IPS-NIHi7 (cell line): ENCODE data around the gene CARM1.
"Not testable (repeated sequence)": the region's sequence is repeated elsewhere in the genome, so short reads cannot be mapped to it uniquely, and the experiment has no call there.

Experiments used
- DNase-seq: peaks from one replicate; pipeline ENCODE4 v3.0.0; 2012; ENCODE audit warnings: mixed read lengths; ENCODE audit errors: extremely low spot score

The CARM1 gene

DNA sequence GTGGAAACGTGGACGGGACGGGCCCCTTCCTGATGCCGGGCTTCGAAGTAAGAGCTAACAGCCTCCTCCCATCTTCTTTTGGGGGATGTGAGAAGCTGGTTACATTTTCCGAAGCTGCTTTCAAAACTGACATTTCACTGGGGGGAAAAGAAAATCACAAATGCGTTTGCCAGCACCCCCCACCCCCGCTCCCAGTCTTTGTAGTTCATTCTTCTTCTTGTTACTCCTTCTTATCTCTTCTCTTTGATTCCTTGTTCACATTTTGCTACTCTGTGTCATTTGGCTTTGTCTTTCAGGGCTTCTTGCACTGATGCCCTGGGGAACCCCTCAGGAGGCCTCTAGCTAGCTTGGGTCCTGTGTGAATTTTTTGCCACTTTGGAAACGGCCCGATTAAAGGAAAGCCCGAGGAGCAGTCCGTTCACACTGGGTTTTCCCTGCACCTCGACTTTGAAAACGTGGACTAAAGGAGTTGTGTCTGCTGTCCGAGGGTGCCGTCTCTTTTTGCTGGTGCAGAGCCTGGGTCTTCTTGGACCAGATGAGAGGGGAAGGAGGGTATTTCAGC, 1.3 kb downstream of the CARM1 start:
- no peak for DNase-seq

DNA sequence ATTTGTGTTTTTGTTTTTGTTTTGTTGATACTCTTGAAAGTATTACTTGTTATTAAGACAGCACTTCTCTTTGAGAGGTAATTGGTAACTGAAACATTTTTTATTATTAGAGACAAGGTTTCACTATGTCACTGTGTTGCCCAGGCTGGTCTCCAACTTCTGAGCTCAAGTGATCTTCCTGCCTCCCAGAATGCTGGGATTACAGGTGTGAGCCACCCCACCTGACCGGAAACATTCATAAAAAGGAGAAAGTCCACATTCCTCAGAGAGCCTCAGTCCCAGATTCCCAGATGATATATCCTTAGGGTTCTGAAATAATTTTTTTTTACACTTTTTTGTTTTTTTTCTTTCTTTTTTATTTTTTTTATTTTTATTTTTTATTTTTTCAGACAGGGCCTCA, 2.7 kb downstream of the CARM1 start:
- DNase-seq: no peak

DNA sequence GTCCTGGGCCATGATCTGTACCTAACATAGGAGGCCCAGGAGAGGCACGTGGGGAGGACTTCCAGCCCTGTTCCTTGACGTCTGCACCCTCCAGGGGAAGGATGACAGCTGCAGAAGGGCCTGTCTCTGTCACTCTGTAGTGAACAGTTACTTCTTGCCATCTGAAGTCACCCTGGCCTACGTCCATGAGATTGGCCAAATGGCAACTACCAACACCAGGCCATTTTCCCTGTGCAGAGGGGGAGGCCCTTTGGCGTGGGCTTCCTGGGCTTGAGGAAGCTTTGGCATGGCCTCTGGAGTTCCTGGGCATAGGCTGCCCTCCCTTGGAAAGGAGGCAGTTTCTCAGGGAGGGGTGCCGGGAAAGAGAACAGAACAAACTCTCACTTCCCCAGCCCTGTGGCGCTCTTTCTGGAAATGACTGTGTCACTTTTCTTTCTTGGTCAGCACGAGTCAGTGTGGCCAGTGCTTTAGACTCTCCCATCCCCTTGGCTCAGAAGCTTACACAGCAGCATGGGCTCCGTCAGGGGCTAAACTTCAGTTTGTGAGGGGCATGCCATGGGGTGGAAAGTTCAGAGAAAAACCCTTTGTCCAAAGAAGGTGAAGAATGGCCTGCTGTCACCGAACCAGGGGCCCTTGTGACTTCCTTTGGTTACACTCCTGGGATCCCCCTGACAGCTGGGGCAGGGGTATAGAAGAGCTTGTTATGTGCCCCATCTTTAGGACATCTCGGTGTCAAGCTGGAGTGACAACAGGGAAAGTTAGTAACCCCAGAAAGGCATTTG, 5.3 kb downstream of the CARM1 start:
- no peak for DNase-seq

DNA sequence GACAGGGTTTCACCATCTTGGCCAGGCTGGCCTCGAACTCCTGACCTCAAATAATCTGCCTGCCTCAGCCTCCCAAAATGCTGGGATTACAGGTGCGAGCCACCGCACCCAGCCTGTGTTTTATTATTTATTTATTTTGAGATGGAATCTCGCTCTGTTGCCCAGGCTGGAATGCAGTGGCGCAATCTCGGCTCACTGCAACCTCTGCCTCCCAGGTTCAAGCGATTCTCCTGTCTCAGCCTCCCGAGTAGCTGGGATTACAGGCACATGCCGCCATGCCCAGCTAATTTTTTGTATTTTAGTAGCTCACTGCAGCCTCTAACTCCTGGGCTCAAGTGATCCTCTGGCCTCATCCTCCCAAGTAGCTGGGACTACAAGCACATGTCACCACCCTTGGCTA, 6.3 kb downstream of the CARM1 start:
- DNase-seq: not testable (repeated sequence)

DNA sequence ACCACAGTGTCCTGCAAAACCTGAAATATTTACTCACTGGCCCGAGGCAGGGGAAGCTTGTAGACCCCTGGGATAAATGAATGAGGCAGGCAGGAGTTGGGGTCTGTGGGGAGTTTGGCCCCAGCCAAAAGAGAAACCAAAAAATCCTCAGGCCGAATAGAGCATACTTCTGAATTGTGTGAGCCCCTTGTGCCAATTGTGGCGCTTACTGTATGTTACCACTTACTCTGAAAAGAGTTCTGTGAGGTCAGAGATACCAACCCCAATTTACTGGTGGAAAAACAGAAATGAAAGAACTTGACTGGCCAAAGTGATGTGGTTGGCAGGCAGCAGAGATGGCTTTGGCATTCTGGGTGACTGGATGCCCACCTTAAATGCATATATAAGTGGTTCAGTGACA, 6.9 kb downstream of the CARM1 start:
- no peak for DNase-seq

DNA sequence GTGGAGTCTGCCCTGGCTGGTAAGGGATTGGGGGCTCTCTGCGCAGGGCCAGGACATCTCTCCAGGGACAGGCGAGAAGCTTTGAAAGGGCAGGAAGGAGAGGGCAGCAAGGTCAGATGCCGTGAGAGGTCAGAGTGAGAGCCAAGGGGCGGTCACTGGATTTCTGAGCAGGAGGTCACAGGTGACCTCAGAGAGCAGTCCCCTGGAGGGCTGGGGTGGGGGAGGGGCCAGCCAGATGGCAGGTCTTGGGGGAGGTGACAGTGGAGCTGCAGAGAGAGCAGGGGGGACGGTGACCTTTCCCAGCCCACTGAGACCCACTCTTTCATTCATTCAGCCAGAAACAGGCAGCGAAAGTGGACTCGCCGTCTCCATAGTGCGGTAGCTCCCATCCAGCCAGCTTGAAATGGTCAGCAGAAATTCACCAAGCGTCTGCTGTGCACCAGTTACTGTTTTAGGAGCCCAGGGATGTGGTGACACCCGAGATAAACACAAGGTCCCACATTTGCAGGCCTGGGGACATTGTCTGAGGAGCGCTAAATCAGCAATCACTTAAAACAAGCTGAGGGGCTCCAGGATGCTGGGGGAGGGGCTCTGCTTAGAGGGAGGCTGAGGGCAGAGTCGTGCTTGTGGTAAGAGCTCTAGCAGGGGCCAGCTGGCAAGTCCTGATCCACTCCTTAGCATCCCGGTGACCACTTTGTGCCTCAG, 10.2 kb downstream of the CARM1 start:
- no peak for DNase-seq

DNA sequence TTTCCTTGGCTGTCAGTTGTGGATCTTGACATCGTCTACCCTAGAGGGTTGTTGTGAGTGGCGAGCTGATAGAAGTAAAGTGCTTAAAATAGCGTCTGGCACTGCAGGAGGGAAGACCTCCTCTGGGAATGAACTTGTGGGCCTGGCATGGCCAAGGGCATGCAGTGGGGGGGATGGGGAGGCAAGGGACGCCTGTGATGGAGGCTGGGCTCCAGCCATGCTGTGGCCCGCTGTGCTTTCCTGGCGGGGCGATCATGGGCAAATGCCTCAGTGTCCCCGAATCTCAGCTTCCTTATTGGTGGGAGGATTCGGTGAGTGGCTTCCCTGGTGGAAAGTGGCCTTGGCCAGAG, 10.7 kb downstream of the CARM1 start:
- no peak for DNase-seq

DNA sequence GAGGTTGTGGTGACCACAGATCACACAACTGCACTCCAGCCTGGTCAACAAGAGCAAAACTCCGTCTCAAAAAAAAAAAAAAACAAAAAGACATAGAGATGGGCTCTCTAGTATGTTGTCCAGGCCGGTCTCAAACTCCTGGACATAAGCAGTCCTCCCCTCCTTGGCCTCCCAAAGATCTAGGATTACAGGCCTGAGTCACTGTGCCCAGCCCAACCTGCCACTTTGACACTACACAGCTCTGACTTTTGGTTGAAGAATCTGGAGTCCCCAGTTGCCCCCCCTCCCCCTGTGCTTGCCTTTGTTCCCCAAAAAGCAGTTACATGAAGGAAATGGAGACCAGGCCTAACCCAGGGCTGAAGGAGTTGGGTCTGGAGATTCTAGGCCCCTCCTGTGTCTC, 12.9 kb downstream of the CARM1 start:
- DNase-seq: no peak

DNA sequence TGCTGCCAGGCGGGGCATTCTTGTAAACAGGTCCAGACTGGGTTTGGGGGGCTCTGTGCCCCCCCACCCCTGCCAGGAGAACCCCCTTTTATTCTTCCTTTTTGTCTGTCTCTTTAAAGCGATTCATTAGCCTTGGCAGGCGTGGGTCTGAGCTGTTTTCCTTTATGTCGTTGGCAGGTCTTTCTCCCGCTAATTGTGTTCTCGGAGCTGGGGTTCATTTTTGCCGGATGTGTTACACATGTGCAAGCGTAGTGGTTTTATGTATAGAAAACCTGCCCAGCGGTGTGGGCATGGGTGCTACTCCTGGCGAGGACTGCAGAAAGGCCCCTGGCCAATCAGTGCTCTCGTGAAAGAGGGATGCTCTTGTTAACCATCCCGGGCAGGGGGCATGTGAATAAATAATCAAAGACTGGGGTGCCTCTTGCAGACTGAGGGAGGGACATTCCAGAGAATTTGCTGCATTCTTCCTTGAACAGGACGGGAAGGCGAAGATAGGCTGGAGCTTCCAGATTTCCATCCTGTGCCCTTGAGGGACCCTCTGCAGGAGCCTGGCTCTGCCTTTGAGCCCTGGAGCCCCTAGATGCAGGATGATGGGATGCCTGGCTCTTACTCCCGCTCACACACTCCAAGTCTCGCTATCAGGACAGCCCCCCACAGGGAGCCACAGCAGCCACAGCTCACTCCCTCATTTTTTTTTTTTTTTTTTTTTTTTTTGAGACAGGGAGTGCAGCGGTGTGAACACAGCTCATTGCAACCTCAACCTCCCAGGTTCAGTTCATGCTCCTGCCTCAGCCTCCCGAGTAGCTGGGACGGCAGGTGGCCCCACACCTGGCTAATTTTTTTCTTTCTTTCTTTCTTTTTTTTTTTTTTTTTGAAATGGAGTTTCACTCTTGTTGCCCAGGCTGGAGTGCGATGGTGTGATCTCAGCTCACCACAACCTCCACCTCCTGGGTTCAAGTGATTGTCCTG, 14.1 kb downstream of the CARM1 start:
- no peak for DNase-seq

DNA sequence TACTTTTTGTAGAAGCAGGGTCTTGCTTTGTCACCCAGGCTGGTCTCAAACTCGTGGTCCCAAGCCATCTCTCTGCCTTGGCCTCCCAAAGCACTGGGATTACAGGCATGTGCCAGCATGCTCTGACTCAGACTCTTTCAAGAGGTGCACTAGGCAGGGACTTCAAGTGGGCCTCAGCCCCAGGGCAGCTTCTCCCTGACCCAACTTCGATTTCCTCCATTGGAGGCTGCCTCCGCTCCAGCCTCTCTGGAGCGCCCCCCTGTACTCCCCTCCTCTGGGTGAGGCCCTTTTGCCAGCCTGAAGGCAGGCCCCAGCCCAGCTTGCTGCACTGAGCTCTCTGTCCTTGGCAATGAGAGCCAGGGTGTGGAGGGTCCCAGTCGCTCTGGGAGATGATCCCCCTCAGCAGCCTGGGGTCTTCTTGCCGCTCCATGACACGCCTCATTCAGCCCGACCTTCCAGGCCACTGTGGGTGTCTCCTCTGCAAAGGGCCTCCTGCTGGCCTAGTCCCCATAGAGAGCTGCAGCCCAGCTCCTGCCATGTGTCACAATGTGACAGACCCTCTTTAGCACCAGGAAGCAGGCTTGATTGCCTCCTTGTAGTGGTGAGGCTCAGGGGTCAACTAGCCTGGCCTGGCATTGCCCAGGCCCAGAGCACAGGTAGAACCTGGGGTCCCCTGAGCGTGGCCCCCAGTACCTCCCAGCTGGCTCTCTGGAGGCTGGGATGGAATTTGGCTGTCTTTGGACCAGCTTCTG, 16.4 kb downstream of the CARM1 start:
- no peak for DNase-seq

DNA sequence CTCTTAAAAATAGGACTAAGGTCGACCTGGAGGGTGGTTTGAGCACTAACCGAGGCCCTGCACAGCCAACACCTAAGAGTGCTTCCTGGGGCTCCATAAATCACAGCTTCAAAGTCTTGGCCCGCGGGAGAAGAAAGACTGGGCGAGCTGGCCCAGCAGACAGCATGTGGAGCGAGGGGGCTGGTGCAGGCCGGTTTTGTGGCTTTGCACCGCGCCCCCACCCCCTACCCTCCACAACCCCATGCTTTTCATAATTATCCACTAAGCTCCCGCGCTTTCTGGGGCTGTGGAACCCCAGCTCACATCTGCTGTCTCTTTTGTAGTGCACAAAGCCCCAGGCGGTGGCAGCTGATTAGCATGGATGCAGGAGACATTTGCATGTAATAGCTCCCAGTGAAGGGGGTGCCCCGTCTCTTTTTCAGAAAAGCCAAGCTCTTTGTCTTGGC, 17.1 kb downstream of the CARM1 start:
- peak; percentile 62 for DNase-seq

DNA sequence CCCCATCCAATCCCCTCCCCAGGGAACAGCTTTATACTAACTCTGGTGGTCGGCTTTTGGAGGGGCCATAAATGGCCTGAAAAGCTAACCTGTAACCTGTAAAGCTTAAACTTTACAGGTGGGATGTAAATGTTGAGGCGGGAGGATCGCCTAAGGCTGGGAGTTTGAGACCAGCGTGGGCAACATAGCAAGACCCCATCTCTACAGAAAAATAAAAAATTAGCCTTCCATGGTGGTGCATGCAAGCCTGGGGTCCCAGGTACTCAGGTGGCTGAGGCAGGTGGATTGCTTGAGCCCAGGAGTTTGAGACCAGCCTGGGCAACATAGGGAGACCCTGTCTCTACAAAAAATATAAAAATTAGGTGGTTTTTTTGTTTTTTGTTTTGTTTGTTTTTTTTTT, 18.5 kb downstream of the CARM1 start:
- no peak for DNase-seq

DNA sequence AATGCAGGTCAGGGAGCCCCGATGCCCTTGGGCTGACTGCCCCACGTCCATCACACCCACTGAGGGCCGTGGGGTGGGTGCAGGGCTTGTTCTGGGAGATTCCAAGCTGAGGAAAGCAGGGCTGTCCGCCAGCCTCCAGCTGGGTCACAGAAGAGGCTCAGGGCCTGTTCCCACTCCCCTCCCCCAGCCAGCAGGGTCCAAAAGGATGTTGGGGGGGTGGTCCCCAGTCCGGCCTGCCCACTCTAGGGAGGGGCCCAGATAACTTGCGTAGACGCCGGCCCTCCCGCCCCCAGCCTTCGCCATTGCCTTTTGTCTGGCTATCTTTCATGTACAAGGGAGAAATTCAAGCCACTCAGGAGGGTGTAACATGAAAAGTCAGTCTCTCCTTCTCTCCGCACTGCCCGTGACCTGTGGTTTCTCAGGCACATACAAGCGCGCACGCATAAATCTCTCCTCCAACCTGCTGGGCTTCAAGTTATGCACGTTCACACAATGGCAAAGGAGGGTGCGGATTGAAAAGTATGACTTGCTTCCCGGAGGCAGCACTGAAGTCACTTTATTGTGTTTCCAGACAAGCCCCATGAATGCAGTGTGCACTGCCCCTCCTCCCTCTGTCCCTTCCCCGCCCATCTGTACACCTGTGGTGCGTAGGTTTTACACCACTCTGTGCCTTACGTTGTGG, 20.2 kb downstream of the CARM1 start:
- DNase-seq: no peak

DNA sequence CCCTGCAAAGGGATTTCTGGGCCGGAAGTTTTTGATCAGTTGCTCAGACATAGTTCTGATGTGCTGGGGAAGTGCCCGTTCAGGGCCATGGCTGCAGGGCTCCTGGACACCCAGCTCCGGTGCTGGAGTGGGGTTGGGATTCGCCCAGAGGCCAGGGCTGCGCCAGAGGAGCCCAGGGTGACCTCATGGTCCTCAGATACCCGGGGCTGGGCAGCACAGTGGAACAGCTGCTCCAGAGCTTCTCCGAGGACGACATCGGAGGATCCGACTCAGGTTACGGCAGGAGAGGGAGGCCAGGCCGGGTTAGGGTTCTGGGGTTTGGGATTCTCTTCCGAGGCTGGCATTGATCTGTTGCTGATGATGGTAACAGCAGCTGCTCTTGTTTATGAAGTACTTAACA, 20.9 kb downstream of the CARM1 start:
- DNase-seq: no peak

DNA sequence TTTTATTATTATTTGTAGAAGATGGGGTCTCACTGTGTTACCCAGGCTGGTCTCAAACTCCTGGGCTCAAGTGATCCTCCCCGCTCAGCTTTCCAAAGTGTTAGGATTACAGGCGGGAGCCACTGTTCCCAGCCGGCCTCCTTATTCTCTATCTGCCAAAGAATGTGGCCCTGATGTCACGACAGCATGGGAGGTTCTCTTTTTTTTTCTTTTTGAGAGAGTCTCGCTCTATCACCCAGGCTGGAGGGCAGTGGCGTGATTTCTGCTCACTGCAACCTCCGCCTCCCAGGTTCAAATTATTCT, 23.5 kb downstream of the CARM1 start:
- no peak for DNase-seq

DNA sequence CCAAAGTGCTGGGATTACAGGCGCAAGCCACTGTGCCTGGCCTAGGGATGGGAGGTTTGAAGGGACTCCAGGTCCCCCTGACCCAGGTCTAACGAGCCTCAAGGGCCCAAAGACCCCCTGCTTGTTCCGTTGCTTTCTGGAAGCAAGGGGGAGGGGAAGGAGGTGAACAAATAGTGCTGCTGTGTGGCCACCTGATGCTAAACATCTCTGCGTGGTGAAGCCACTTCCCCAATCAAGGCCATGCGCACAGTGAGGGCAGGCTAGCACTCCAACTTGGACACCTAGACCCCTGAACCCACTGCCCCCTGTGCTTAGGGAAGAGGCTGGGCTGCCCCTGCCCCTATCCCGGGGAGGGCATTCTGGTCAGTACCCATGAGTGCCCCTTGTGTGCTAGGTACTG, 24.0 kb downstream of the CARM1 start:
- DNase-seq: no peak

DNA sequence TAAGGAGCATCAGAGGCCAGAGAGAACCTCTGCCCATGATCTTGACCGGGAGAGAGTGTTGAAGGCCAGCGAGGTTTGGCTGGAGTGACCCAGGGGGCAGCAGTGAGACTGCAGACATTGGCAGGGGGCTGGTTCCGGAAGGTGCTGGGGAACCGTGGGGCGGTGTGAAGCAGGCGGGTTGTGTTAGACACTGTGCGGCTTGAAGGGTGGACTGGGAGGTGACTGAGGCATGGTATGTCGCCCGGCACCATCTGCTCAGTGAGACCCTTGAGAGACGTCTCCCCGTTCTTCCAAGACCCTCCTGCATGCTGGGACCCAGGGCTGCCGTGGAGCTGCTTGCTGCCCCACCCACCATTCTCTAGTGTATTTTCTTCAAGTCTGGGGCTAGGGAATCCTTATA, 24.6 kb downstream of the CARM1 start:
- peak; percentile 70 for DNase-seq

DNA sequence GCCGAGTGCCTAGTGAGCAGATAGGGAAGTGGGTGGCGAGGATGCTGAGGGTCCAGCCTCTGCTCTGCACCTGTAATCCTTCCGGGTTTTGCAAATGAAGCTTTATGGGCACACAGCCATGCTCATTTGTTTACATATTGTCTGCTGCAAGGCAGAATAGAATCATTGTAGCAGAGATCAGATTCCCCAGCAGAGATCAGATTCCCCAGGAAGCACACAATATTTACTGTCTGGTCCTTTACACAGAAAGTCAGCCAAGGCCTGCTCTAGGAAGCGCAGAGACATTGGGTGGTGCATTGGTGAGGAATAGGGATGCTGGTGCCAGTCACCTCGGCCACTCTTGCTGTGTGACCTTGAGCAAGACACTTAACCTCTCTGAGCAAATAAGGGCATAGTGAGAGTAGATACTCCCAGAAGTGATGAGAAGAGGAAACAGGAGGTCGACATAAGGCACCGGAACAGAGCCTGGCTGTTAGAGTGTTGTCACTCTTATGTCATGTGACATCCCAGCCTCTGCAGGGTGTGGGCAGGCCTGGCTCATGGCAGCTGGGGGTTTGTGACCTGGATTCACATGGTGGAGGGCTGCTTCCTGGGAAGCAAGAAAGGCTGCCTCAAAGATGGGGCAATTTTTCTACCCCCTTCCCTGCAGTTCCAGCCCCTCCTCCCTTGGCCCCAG, 25.6 kb downstream of the CARM1 start:
- no peak for DNase-seq

DNA sequence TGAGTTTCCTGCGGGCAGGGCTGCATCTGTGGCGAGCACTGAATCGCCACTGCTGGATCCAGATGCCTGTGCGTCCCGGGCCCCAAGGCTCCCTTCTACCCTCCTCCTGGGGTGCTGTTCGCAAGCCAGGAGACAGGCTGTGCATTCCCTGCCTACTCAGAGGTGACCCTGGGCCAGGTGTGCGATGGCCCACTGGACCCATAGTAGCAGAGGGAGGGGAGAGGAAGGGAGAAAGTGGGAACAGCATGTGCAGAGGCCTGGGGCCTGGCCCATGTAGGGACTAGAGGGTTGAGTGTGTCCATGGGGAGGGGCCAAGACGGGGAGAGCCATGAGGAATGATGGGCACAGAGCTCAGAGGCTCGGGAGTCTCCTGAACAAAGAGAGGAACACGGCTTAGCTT, 27.3 kb downstream of the CARM1 start:
- DNase-seq: no peak

DNA sequence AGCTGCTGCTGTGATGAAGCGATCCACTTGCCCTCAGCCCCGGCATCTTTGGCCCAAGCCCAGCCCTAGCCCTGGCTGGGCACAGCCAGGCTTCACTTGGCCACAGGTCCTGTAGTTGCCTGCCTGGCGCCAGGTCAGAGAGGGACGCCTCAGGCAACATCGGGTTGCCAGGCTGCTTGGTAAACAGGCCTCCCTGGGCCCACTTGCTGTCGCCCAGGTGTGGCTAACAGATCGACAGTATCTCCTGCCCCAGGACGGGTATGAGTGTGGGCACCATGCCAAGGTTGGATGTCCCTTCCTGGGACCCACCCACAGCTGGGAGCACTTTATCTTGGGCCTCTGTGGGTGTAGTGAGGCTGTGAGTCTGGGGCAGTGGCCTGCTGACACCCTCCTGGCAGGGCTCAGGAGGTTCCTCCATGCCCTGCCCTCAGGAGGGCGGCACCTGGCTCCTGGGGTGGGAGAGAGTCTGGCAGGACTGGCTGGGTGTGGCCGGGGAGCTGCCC, 27.8 kb downstream of the CARM1 start:
- DNase-seq: no peak
